Measurements from ENCODE around the gene SPRR1A.
A peak's percentile ranks its signal among the peaks of the same experiment; 100 is the strongest.

Gene SPRR1A

GRCh38 chr1:153032677-153033308 is 48.9 kb downstream of the SPRR1A start:
- peak; percentile 17 to 65 (median 36) for DNase-seq

- no peak for DNase-seq
Observed at GRCh38 chr1:153035211-153035610, 51.3 kb downstream of the SPRR1A start.

Measured in suppressor macrophage treated with lipopolysaccharide for 1 hour (primary cell).